SH-SY5Y (cell line): Measurements from ENCODE around the gene CATSPER2.
"Not testable (repeated sequence)": the region's sequence is repeated elsewhere in the genome, so short reads cannot be mapped to it uniquely, and the experiment has no call there.

Source experiments
- GATA2 ChIP-seq: IDR thresholded peaks from 2 replicates; pipeline ENCODE4 v1.6.1; 2011; ENCODE audit warnings: mild to moderate bottlenecking, low read depth, low read length
- GATA3 ChIP-seq: IDR thresholded peaks from 2 replicates; pipeline ENCODE4 v1.6.1; 2011; ENCODE audit warnings: low read depth, mild to moderate bottlenecking, low read length, moderate library complexity

DNA sequence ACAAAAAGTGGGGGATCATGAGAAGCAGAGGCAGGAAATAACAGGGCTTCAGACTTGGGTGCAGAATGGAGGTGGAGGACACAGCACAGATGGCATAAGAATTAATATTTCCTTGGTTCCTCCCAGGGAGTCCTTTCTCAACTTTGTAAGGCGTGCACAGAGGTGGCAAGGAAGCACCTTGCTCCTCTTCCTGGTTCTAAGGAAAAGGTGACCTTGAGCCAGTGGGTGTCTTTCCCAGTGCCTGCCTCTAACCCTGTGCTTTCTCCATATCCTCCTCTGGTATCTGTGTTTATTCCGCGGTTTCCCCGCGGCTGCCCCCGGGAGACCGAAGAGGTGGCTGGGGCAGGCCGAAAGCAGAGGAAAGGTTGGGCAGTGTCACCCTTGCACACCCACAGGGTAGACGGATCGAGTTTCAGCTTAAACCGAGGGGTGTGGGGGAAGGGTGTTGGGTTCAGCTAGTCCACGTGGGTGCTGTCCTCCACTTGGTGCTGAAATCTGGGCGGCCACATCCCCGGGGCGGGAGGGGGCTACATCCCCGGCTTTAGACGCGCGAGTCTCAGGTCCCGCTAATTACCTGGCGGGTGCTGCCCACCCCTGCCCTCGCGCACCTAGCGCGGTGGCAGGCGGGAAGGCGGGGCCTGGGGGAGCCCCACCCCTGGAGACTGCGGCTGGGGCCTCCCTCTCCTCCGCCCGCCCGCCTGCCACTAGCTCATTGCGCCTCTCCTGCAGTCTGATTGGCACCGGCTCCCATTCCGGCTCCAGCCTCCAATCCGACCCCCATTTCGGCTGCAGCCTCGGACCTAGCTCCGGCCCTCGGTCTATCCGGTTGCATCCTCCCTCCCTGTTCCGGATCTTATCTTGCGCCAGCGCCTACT, 44.7 kb upstream of the CATSPER2 start, which contains the start of gene CKMT1A:
- not testable (repeated sequence) for TF ChIP-seq GATA2, GATA3
